AG04450 (cell line): ENCODE data around the gene RBM8A. TPM values are rescaled to one million over a fixed set of nuclear protein-coding genes. Genes with fewer than 3 reads are reported as not detected.

ENCODE experiments used
- CTCF ChIA-PET: fragments of 300-600, 350-600 bp; formaldehyde crosslinking; extraction: SDS; loops from one replicate; lab custom pipeline; 2022; ENCODE audit warnings: antibody characterized with exemption, inconsistent platforms; lab: Charles Lee
- POLR2A ChIA-PET: fragments of 350-600 bp; formaldehyde crosslinking; extraction: SDS; loops from one replicate; lab custom pipeline; 2021; ENCODE audit warnings: antibody characterized with exemption, inconsistent platforms; lab: Yijun Ruan, JAX
- DNase-seq: peaks from one replicate; pipeline ENCODE4 v3.0.0-alpha.2; 2011; ENCODE audit warnings: low read depth, low spot score
- H3K27ac ChIP-seq: one replicate; pipeline ENCODE4 v1.5.1; 2012; ENCODE audit warnings: low read depth, low read length, control low read depth
- H3K27me3 ChIP-seq: one replicate; pipeline ENCODE4 v1.6.0; 2012; ENCODE audit warnings: low read length; ENCODE audit not compliant: control insufficient read depth, insufficient read depth
- H3K4me3 ChIP-seq: 2 replicates; pipeline ENCODE4 v1.5.1; 2011; ENCODE audit warnings: mild to moderate bottlenecking, low read depth, low read length, control low read depth
- H3K9me3 ChIP-seq: 2 replicates; pipeline ENCODE4 v1.5.1; 2012; ENCODE audit warnings: low read length; ENCODE audit not compliant: control insufficient read depth, insufficient read depth
- CTCF ChIP-seq: IDR thresholded peaks from 2 replicates; pipeline ENCODE4 v1.5.1; 2011; ENCODE audit warnings: low read depth, low read length, control low read depth, inconsistent platforms
- polyA plus RNA-seq: library from polyadenylated mRNA; depleted of rRNA; stranded (reverse); fragments of >200 nt; gene quantifications from 2 replicates; pipeline ENCODE4 v1.2.3, GENCODE V29; 2011

Gene RBM8A
- polyA plus RNA-seq, 1 experiment, result 158 TPM

GRCh38 chr1:145917595-145917994 lies 9.7 kb downstream of the RBM8A start:
- ChIA-PET CTCF (no interaction called here), POLR2A (interaction anchor here (1.4 to 2.4 kb wide), 2 partner anchors 10 to 25 kb away, joined by 12 to 15 read pairs; partner anchors contain the start of gene RBM8A)
- peak overlapping the region; percentile 95 for H3K4me3 ChIP-seq
- no peak overlapping the region for H3K27ac ChIP-seq
- no peak for DNase-seq
- H3K27me3 ChIP-seq, result no peaks in the 10 kb centered on the region
- no peaks in the 10 kb centered on the region for H3K9me3 ChIP-seq
- TF ChIP-seq CTCF, result no peak

- Histone ChIP-seq H3K27ac (no peak overlapping the region), H3K4me3 (no peak overlapping the region), H3K9me3 (no peaks in the 10 kb centered on the region), H3K27me3 (no peaks in the 10 kb centered on the region)
- no peak for DNase-seq
- CTCF ChIA-PET, result interaction anchor here (0.8 to 4.1 kb wide), 3 partner anchors 25 to 91 kb away, joined by 4 to 27 read pairs (median 11); partner anchors contain the start of gene NUDT17
- no peak for TF ChIP-seq CTCF
- POLR2A ChIA-PET, result no interaction called here
Measured at GRCh38 chr1:145916745-145917144, 10.5 kb downstream of the RBM8A start.

GRCh38 chr1:145912128-145912641 lies 15.1 kb downstream of the RBM8A start:
- Histone ChIP-seq H3K9me3 (no peaks in the 10 kb centered on the region), H3K27ac (no peak overlapping the region), H3K27me3 (no peaks in the 10 kb centered on the region), H3K4me3 (no peak overlapping the region)
- ChIA-PET POLR2A (interaction anchor here (0.7 to 1.3 kb wide), 3 partner anchors 10 to 69 kb away, joined by 3 to 4 read pairs (median 4); no protein-coding TSS in a partner anchor), CTCF (interaction anchor here (5.6 to 6.8 kb wide), 2 partner anchors 21 to 68 kb away, joined by 50 to 133 read pairs; partner anchors contain the start of gene NUDT17)
- no peak for DNase-seq
- no peak for TF ChIP-seq CTCF

GRCh38 chr1:145908653-145909052 lies 18.6 kb downstream of the RBM8A start:
- TF ChIP-seq CTCF, result no peak
- no peak for DNase-seq

More at GRCh38 chr1:145908653-145909052, 18.6 kb downstream of the RBM8A start:
- CTCF ChIA-PET, result interaction anchor here (1.0 to 6.8 kb wide), 8 partner anchors 10 to 64 kb away, joined by 3 to 133 read pairs (median 14); partner anchors contain the start of genes NUDT17 and PIAS3
- no peaks in the 10 kb centered on the region for H3K27me3 ChIP-seq
- no peak overlapping the region for H3K4me3 ChIP-seq
- H3K9me3 ChIP-seq, result no peaks in the 10 kb centered on the region
- no peak overlapping the region for H3K27ac ChIP-seq
- POLR2A ChIA-PET, result interaction anchor here (1.0 to 1.5 kb wide), 2 partner anchors 17 to 63 kb away, joined by 3 to 5 read pairs; partner anchors contain the start of gene NUDT17
